ENCODE results near the gene NIP7. TPM values are rescaled to one million over a fixed set of nuclear protein-coding genes. Genes with fewer than 3 reads are reported as not detected.

NIP7 gene
- total and polyA plus RNA-seq, 2 of the 8 experiments (the other 6 are each of a cell fraction or from before 2014, with no cell fraction given) = 14.5 to 52.2 TPM

GRCh38 chr16:69318911-69319289 lies 20.7 kb upstream of the NIP7 start (continued):
- TF ChIP-seq TAF1 (IDR thresholded peaks at IDR 0.05; ENCODE audit: low read depth, low read length) = no peak
- TF ChIP-seq KDM5A (IDR thresholded peaks at IDR 0.05; ENCODE audit: low read length) = no peak
- TF ChIP-seq EZH2 (IDR thresholded peaks at IDR 0.05; ENCODE audit: low read depth, low read length, severe bottlenecking) = no peak
- no peak for TF ChIP-seq FOSL1 (IDR thresholded peaks at IDR 0.05; ENCODE audit: insufficient read depth, low read depth, low read length)
- TF ChIP-seq TBP (IDR thresholded peaks at IDR 0.05; ENCODE audit: low read depth, low read length) = no peak
